IMR-90 (cell line): Measurements from ENCODE around the gene INSYN1. TPM values are rescaled to one million over a fixed set of nuclear protein-coding genes. Genes with fewer than 3 reads are reported as not detected.

Source experiments
- ATAC-seq: fragments of 200-7000 bp; cut with Tn5 transposase; 2 replicates; pipeline ENCODE4 v1.9.1; 2020; ENCODE audit warnings: low read depth, mild to moderate bottlenecking, moderate library complexity
- BruUV-seq: library from RNA; stranded (reverse); fragments of 400-500 nt; replicated peaks from 2 replicates; lab custom pipeline; 2021; lab: Mats Ljungman, UMichigan
- CTCF ChIA-PET: fragments of 300-600 bp; formaldehyde crosslinking; extraction: SDS; loops from one replicate; lab custom pipeline; 2021; ENCODE audit warnings: antibody characterized with exemption; lab: Yijun Ruan, JAX
- POLR2A ChIA-PET: fragments of 300-600 bp; sonication (Branson Sonifier 250); formaldehyde crosslinking; loops from one replicate; lab custom pipeline; 2022; ENCODE audit warnings: antibody characterized with exemption; ENCODE audit not compliant: unreplicated experiment; lab: Charles Lee
- DNase-seq: peaks from one replicate; pipeline ENCODE4 v3.0.0; 2013
- H2AFZ ChIP-seq: replicated peaks from 2 replicates; pipeline ENCODE3; 2013; ENCODE audit warnings: low read length, mild to moderate bottlenecking; ENCODE audit not compliant: poor library complexity
- H2AK5ac ChIP-seq: 2 replicates; pipeline ENCODE4 v1.6.1; 2013; ENCODE audit warnings: low read depth, low read length, inconsistent platforms
- H2AK9ac ChIP-seq: replicated peaks from 2 replicates; pipeline ENCODE3; 2013; ENCODE audit warnings: mild to moderate bottlenecking, low read depth, low read length, moderate library complexity; ENCODE audit not compliant: poor library complexity
- H2BK120ac ChIP-seq: 2 replicates; pipeline ENCODE4 v1.6.1; 2013; ENCODE audit warnings: low read depth, low read length, inconsistent platforms
- H2BK15ac ChIP-seq: 3 replicates; pipeline ENCODE4 v1.6.1; 2013; ENCODE audit warnings: low read depth, low read length, inconsistent platforms
- H2BK20ac ChIP-seq: 2 replicates; pipeline ENCODE4 v1.6.1; 2013; ENCODE audit warnings: low read depth, mild to moderate bottlenecking, inconsistent platforms, low read length, moderate library complexity
- H2BK5ac ChIP-seq: 2 replicates; pipeline ENCODE4 v1.6.1; 2013; ENCODE audit warnings: mild to moderate bottlenecking, low read depth, low read length, inconsistent platforms; ENCODE audit not compliant: poor library complexity, severe bottlenecking
- H3K14ac ChIP-seq: replicated peaks from 2 replicates; pipeline ENCODE4 v1.6.1; 2013; ENCODE audit warnings: low read depth, low read length, inconsistent platforms
- H3K18ac ChIP-seq: 2 replicates; pipeline ENCODE4 v1.6.1; 2013; ENCODE audit warnings: low read depth, low read length, control low read depth
- H3K23ac ChIP-seq: 2 replicates; pipeline ENCODE4 v1.6.1; 2013; ENCODE audit warnings: low read depth, low read length, inconsistent platforms
- H3K27ac ChIP-seq: 2 replicates; pipeline ENCODE4 v1.5.1; 2013; ENCODE audit warnings: mild to moderate bottlenecking, control low read depth, low read length; ENCODE audit not compliant: insufficient read depth
- H3K27me3 ChIP-seq: 2 replicates; pipeline ENCODE4 v1.6.1; 2013; ENCODE audit warnings: low read length; ENCODE audit not compliant: control insufficient read depth, insufficient read depth
- H3K36me3 ChIP-seq: 2 replicates; pipeline ENCODE4 v1.6.1; 2013; ENCODE audit warnings: low read length, mixed read lengths; ENCODE audit not compliant: control insufficient read depth, insufficient read depth
- H3K4ac ChIP-seq: 2 replicates; pipeline ENCODE4 v1.6.1; 2013; ENCODE audit warnings: low read depth, low read length, inconsistent platforms
- H3K4me1 ChIP-seq: 2 replicates; pipeline ENCODE4 v1.6.1; 2013; ENCODE audit warnings: low read length, mixed read lengths; ENCODE audit not compliant: control insufficient read depth, insufficient read depth
- H3K4me2 ChIP-seq: 2 replicates; pipeline ENCODE4 v1.6.1; 2013; ENCODE audit warnings: low read depth, mild to moderate bottlenecking, control low read depth, low read length, moderate library complexity
- H3K4me3 ChIP-seq: 2 replicates; pipeline ENCODE4 v1.5.1; 2013; ENCODE audit warnings: low read depth, mild to moderate bottlenecking, control low read depth, low read length, moderate library complexity; ENCODE audit not compliant: insufficient read depth
- H3K56ac ChIP-seq: 2 replicates; pipeline ENCODE4 v1.6.1; 2013; ENCODE audit warnings: low read length, inconsistent platforms; ENCODE audit not compliant: insufficient read depth; ENCODE audit errors: extremely low read depth
- H3K79me1 ChIP-seq, 2 experiments: 2 replicates each; pipeline ENCODE4 v1.6.1; 2013; ENCODE audit warnings: low read length in 2 of 2, inconsistent platforms in 1 of 2, low read depth in 1 of 2
- H3K9ac ChIP-seq: 2 replicates; pipeline ENCODE4 v1.6.1; 2013; ENCODE audit warnings: low read depth, low read length, control low read depth
- H3K9me1 ChIP-seq: 2 replicates; pipeline ENCODE4 v1.6.1; 2013; ENCODE audit warnings: low read length, inconsistent platforms; ENCODE audit not compliant: insufficient read depth
- H3K9me3 ChIP-seq: 2 replicates; pipeline ENCODE4 v1.6.1; 2013; ENCODE audit warnings: low read length; ENCODE audit not compliant: control insufficient read depth, insufficient read depth
- H4K20me1 ChIP-seq: 2 replicates; pipeline ENCODE4 v1.6.1; 2013; ENCODE audit warnings: low read length, inconsistent platforms; ENCODE audit not compliant: insufficient read depth
- H4K5ac ChIP-seq: 2 replicates; pipeline ENCODE4 v1.6.1; 2013; ENCODE audit warnings: mild to moderate bottlenecking, low read depth, low read length, control low read depth
- H4K8ac ChIP-seq, 2 experiments: 2 replicates each; pipeline ENCODE4 v1.6.1; 2013; ENCODE audit warnings: low read depth in 2 of 2, low read length in 2 of 2, control low read depth in 1 of 2, inconsistent platforms in 1 of 2
- H4K91ac ChIP-seq: 2 replicates; pipeline ENCODE4 v1.6.1; 2013; ENCODE audit warnings: low read depth, low read length, inconsistent platforms; ENCODE audit not compliant: insufficient read depth
- BHLHE40 ChIP-seq: fragments of 150-350 bp; IDR thresholded peaks from 2 replicates; pipeline ENCODE4 v1.6.1; 2016; ENCODE audit warnings: mild to moderate bottlenecking, low read depth, low read length
- CEBPB ChIP-seq: IDR thresholded peaks from 2 replicates; pipeline ENCODE4 v1.6.1; 2012; ENCODE audit warnings: low read depth, low read length, improper control_type of control experiment
- CHD1 ChIP-seq: IDR thresholded peaks from 2 replicates; pipeline ENCODE4 v1.6.1; 2012; ENCODE audit warnings: low read depth, low read length, improper control_type of control experiment
- CTCF ChIP-seq: conservative IDR thresholded peaks from 2 replicates; pipeline ENCODE4 v1.5.1; 2012; ENCODE audit warnings: mild to moderate bottlenecking, low read depth, low read length, improper control_type of control experiment
- FOS ChIP-seq: fragments of 150-350 bp; IDR thresholded peaks from 2 replicates; pipeline ENCODE4 v1.6.1; 2016; ENCODE audit warnings: low read depth, low read length
- MAFK ChIP-seq: IDR thresholded peaks from 2 replicates; pipeline ENCODE4 v1.6.1; 2012; ENCODE audit warnings: low read depth, low read length, improper control_type of control experiment
- MAZ ChIP-seq: IDR thresholded peaks from 2 replicates; pipeline ENCODE4 v1.6.1; 2012; ENCODE audit warnings: low read depth, mild to moderate bottlenecking, low read length, improper control_type of control experiment, moderate library complexity, borderline replicate concordance
- MXI1 ChIP-seq: IDR thresholded peaks from 2 replicates; pipeline ENCODE4 v1.6.1; 2012; ENCODE audit warnings: low read depth, mild to moderate bottlenecking, low read length, moderate library complexity, borderline replicate concordance
- NFE2L2 ChIP-seq: fragments of 150-350 bp; IDR thresholded peaks from 2 replicates; pipeline ENCODE4 v1.6.1; 2016; ENCODE audit warnings: low read depth, mild to moderate bottlenecking, low read length
- POLR2A ChIP-seq: IDR thresholded peaks from 2 replicates; pipeline ENCODE4 v1.6.1; 2012; ENCODE audit warnings: mild to moderate bottlenecking, low read depth, low read length
- RAD21 ChIP-seq: IDR thresholded peaks from 2 replicates; pipeline ENCODE4 v1.6.1; 2012; ENCODE audit warnings: low read length, improper control_type of control experiment
- RCOR1 ChIP-seq: IDR thresholded peaks from 2 replicates; pipeline ENCODE4 v1.6.1; 2012; ENCODE audit warnings: mild to moderate bottlenecking, low read length, improper control_type of control experiment; ENCODE audit not compliant: insufficient replicate concordance
- RFX5 ChIP-seq: IDR thresholded peaks from 2 replicates; pipeline ENCODE4 v1.8.0; 2012; ENCODE audit warnings: low read depth, mild to moderate bottlenecking, low read length, moderate library complexity
- SMC3 ChIP-seq: fragments of 150-350 bp; IDR thresholded peaks from 2 replicates; pipeline ENCODE4 v1.6.1; 2016; ENCODE audit warnings: low read depth, mild to moderate bottlenecking, antibody characterized with exemption, low read length, moderate library complexity
- USF2 ChIP-seq: fragments of 150-350 bp; IDR thresholded peaks from 2 replicates; pipeline ENCODE4 v1.6.1; 2017; ENCODE audit warnings: mild to moderate bottlenecking, antibody characterized with exemption, low read length, low read depth
- WGBS, 2 experiments: methylation state at CpG; one replicate each; pipeline versions ENCODE4 v1.1.5 to v1.1.7; 2013; ENCODE audit warnings: missing lambda C conversion rate in 2 of 2; ENCODE audit not compliant: insufficient read length in 1 of 2; ENCODE audit errors: extremely low coverage in 2 of 2; 5-methylcytosine and 5-hydroxymethylcytosine counted together
- dilution Hi-C: fragments of 300-500 bp; cut with HindIII; formaldehyde crosslinking; loops from one replicate; pipeline ENCODE4 v1.14.3; 2018; ENCODE audit warnings: low sequenced_read_pairs; ENCODE audit not compliant: unreplicated experiment
- in situ Hi-C: fragments of 300-500 bp; cut with MboI; formaldehyde crosslinking; loops from 3 replicates; pipeline ENCODE4 v1.14.3; 2019; ENCODE audit warnings: low sequenced_read_pairs, inconsistent platforms, mixed read lengths
- intact Hi-C: fragments of 100-400 bp; cut with micrococcal nuclease; formaldehyde crosslinking; loops from 2 replicates; pipeline ENCODE4 v1.10.0; 2022
- polyA plus RNA-seq, 3 experiments: library from polyadenylated mRNA; depleted of rRNA; stranded (reverse); fragments of >200 nt; gene quantifications; 2 replicates each; pipeline ENCODE4 v1.2.3, GENCODE V29; 2012; ENCODE audit warnings: low replicate concordance in 1 of 3
- total RNA-seq: library from RNA; depleted of rRNA; stranded (reverse); fragments of >200 nt; gene quantifications from 2 replicates; pipeline ENCODE4 v1.2.3, GENCODE V29; 2012
- TF ChIP-seq, protein P1 (sequence below): fragments of 150-350 bp; IDR thresholded peaks from 2 replicates; pipeline ENCODE4 v1.6.1; 2016; ENCODE audit warnings: low read depth, mild to moderate bottlenecking, low read length, moderate library complexity, borderline replicate concordance

Gene INSYN1
- total and polyA plus RNA-seq, 2 of the 4 experiments (the other 2 are of a cell fraction): 0.18 to 0.34 TPM

DNA sequence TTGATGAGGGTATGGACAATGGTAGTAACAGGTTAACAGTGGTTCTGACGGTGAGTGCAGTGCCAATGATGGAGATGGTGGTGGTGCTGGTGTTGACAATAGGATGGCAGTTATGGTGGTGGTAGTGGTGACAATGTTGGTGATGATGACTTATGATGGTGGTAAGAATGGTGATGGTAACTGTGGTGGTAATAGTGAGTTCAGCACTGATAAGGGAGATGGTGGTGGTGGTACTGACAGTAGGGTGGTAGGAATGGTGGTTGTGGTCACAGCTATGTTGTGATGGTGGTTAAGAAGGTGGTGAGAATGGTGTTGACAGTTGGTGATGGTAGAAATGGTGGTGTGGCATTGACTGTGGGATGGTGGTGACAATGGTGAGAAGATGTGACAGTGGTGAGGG, 13.4 kb upstream of the INSYN1 start:
- H3K4ac ChIP-seq: no peak overlapping the region

More for the DNA sequence above, 13.4 kb upstream of the INSYN1 start:
- H4K5ac ChIP-seq: no peak overlapping the region
- H3K9ac ChIP-seq: no peak overlapping the region
- no peak overlapping the region for H2BK5ac ChIP-seq
- no peak for ATAC-seq
- H2AFZ ChIP-seq: no peak overlapping the region
- no peak overlapping the region for H2AK5ac ChIP-seq
- H2BK20ac ChIP-seq: no peak overlapping the region
- no peaks in the 10 kb centered on the region for H3K79me1 ChIP-seq
- peaks cover 1% of the 10 kb centered on the region; the same call in 1 of the 2 replicates for H3K9me3 ChIP-seq
- H4K20me1 ChIP-seq: no peaks in the 10 kb centered on the region
- no peak overlapping the region for H4K91ac ChIP-seq
- no peak overlapping the region for H3K18ac ChIP-seq
- H3K56ac ChIP-seq: no peak overlapping the region
- no peak overlapping the region for H4K8ac ChIP-seq
- no peak for DNase-seq
- H2BK15ac ChIP-seq: no peak overlapping the region
- TF ChIP-seq CTCF (no peak), RFX5 (no peak), MXI1 (no peak), MAZ (no peak), RCOR1 (no peak), BHLHE40 (no peak), NFE2L2 (no peak), CHD1 (no peak), FOS (no peak), MAFK (no peak), CEBPB (no peak), SMC3 (no peak), USF2 (no peak), RAD21 (no peak), POLR2A (no peak)
- TF ChIP-seq, protein P1, sequence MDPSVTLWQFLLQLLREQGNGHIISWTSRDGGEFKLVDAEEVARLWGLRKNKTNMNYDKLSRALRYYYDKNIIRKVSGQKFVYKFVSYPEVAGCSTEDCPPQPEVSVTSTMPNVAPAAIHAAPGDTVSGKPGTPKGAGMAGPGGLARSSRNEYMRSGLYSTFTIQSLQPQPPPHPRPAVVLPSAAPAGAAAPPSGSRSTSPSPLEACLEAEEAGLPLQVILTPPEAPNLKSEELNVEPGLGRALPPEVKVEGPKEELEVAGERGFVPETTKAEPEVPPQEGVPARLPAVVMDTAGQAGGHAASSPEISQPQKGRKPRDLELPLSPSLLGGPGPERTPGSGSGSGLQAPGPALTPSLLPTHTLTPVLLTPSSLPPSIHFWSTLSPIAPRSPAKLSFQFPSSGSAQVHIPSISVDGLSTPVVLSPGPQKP: no peak
- H3K23ac ChIP-seq: 0 out of 2 replicates have a peak overlapping the region, but pooled peaks have one; percentile 15
- no peaks in the 10 kb centered on the region for H3K36me3 ChIP-seq
- ChIA-PET POLR2A (no interaction called here), CTCF (no interaction called here)
- no peaks in the 10 kb centered on the region for H3K4me1 ChIP-seq
- BruUV-seq: no TSS peak
- no peak overlapping the region for H3K4me2 ChIP-seq
- dilution Hi-C loops (no loop called here), in situ Hi-C loops (no loop called here), intact Hi-C loops (no loop called here)
- no peaks in the 10 kb centered on the region for H3K9me1 ChIP-seq
- no peak overlapping the region for H2BK120ac ChIP-seq
- no peak overlapping the region for H3K27ac ChIP-seq
- whole genome bisulfite sequencing, 2 experiments: 91% methylated on average over 1 of the region's 1 CpG; no CpG with 5 or more reads in 1 of the 2 experiments
- no peak overlapping the region for H3K14ac ChIP-seq
- no peak overlapping the region for H2AK9ac ChIP-seq
- peaks cover 72% of the 10 kb centered on the region for H3K27me3 ChIP-seq
- no peak overlapping the region for H3K4me3 ChIP-seq
